GM12801 (cell line): ENCODE measurements around the gene TP63.

Source experiments
- TF ChIP-seq, protein P1 (sequence below): IDR thresholded peaks from one replicate; pipeline ENCODE4 v1.5.1; 2011; ENCODE audit warnings: control low read depth; ENCODE audit not compliant: insufficient read length; ENCODE audit errors: extremely low read depth

The TP63 gene

DNA sequence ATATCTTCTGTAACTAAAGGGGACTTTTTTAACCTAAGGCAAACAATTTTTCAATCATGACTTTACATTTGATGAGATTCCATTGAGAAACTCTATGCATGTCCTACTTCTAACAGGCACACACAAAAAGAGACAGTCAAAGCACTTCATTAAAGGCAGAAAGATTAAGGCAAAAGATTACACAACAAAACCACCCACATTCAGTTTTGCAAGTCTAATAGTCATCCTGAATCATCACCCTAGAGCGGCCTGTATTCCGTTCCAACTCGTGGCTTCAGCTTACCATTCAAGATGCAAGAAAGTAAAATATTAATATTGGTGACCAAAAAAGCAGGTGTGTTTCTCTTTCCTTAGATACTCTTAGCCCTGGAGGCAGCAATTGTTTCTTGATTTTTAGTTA lies 283.6 kb downstream of the TP63 start:
- TF ChIP-seq, protein P1, sequence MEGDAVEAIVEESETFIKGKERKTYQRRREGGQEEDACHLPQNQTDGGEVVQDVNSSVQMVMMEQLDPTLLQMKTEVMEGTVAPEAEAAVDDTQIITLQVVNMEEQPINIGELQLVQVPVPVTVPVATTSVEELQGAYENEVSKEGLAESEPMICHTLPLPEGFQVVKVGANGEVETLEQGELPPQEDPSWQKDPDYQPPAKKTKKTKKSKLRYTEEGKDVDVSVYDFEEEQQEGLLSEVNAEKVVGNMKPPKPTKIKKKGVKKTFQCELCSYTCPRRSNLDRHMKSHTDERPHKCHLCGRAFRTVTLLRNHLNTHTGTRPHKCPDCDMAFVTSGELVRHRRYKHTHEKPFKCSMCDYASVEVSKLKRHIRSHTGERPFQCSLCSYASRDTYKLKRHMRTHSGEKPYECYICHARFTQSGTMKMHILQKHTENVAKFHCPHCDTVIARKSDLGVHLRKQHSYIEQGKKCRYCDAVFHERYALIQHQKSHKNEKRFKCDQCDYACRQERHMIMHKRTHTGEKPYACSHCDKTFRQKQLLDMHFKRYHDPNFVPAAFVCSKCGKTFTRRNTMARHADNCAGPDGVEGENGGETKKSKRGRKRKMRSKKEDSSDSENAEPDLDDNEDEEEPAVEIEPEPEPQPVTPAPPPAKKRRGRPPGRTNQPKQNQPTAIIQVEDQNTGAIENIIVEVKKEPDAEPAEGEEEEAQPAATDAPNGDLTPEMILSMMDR = no peak

DNA sequence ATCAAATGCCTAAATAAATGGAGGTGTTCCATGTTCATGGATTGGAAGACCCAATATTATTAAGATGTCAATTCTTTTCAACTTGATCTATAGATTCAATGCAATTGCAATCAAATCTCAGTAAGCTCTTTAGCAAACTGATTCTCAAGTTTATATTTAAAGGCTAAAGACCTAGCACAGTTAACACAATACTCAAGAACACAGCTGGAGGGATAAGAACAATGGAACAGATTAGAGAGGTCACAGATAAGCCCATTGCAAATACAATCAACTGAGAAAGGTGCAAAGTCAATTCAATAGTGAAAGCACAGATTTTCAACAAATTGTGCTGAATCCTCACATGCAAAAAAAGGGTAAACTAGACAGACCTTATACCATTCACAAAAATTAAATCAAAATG lies 290.6 kb downstream of the TP63 start:
- TF ChIP-seq, protein P1 = no peak

- TF ChIP-seq, protein P1 = no peak
Observed at GRCh38 chr3:189927975-189928895, 297.0 kb downstream of the TP63 start.

- TF ChIP-seq, protein P1 = no peak
Observed at GRCh38 chr3:189936201-189936945, 305.2 kb downstream of the TP63 start.

DNA sequence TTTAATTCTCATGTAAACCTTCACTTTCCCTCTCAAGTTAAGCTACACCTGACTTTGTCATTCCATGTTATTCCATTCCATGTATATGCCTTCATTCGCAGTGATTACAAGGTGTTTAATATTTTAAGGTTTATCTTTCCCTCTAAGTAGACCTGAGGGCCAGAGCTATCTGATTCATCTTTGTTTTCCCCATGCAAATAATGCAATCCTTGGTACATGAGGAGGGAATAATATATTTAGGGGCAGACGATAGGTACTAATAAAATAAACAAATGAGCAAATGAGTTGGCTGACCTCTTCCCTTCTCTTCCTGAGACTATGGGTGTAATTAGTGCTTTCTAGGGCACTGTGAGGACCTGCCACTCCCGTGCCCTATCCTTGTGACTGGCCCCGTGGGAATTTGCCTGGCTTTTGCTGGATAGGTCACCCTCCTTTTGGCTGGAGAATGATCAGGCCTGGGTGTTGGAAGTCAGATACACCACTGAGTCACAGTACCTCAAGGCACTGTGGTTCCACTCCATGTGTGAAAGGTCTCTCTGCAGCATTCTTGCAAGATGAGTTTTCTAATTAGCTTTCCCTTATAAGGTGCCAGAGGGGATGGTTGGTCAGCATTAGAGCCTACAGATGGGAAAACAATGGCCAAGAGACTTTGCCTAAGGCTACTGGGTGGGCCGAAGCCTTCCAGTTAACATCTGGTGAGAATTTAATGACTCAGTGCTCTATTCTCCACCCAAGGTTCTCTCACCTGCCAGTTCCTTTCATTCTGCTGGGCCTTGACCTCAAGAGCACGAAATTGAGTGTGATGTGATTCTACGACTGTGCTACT lies 306.3 kb downstream of the TP63 start:
- TF ChIP-seq, protein P1 = no peak

DNA sequence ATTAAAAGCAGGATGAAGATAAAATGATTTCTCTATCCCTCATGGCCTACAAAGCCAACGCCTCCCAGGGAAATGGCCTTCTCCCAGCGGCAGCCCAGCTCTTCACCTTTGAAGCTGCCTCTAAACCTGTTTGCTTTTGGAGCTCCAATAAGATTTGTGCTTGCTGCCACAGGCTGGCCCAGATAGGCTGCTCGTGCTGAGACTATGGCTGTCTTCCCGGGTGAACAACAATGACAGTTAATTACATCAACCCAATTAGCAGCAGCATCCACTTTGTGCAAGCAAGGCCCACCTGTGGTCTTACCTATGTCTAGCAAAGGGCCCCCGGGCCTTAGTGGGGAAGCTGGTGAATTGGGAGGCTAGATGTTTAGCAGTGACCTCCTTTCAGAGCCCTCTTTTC lies 309.9 kb downstream of the TP63 start:
- TF ChIP-seq, protein P1 = no peak

GRCh38 chr3:189941679-189942078 lies 310.5 kb downstream of the TP63 start:
- TF ChIP-seq, protein P1 = no peak
